Astrocyte of the spinal cord (primary cell): Measurements from ENCODE around the gene ADGRF3.
A peak's percentile ranks its signal among the peaks of the same experiment; 100 is the strongest.
"Not testable (repeated sequence)": the region's sequence is repeated elsewhere in the genome, so short reads cannot be mapped to it uniquely, and the experiment has no call there.

Experiments
- DNase-seq: peaks from one replicate; pipeline ENCODE4 v3.0.0; 2011; ENCODE audit warnings: low read depth, low spot score
- H3K4me3 ChIP-seq: 2 replicates; pipeline ENCODE4 v1.5.1; 2011; ENCODE audit warnings: low read depth, mild to moderate bottlenecking, low read length, moderate library complexity
- CTCF ChIP-seq: IDR thresholded peaks from 2 replicates; pipeline ENCODE4 v1.5.1; 2012; ENCODE audit warnings: low read depth, mild to moderate bottlenecking, low read length, inconsistent platforms
- in situ Hi-C: cut with HindIII; loops from 2 replicates; pipeline ENCODE4 v1.10.0; 2017; ENCODE audit warnings: low sequenced_read_pairs

ADGRF3 gene

GRCh38 chr2:26363323-26363722, 16.7 kb upstream of the ADGRF3 start:
- no peak for TF ChIP-seq CTCF
- peak; percentile 12 for DNase-seq
- in situ Hi-C loops: no loop called here

GRCh38 chr2:26359886-26360473, 13.4 kb upstream of the ADGRF3 start:
- DNase-seq: no peak
- in situ Hi-C loops: no loop called here
- H3K4me3 ChIP-seq: no peak overlapping the region
- TF ChIP-seq CTCF: no peak

More at GRCh38 chr2:26363323-26363722, 16.7 kb upstream of the ADGRF3 start:
- no peak overlapping the region for H3K4me3 ChIP-seq

DNA sequence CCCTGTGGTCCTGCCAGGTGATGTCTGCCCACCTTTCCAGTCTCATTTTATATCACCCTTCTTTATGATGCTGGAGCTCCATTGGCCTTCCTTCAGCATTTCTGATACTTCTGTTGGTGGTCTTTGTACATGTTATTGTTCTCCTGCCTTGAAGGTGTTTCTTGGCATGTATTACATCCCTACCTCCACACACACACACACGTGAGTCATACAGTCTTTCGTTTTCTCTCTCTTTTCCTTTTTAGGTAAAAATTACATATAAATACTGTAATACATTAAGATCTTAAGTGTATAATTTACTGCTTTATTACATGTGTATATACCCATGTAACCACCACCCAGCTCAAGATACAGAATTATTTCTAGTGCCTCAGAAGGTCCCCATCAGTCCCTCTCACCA, 10.2 kb upstream of the ADGRF3 start:
- in situ Hi-C loops: no loop called here

GRCh38 chr2:26356111-26356510, 9.5 kb upstream of the ADGRF3 start:
- in situ Hi-C loops: no loop called here
- DNase-seq: no peak
- H3K4me3 ChIP-seq: no peak overlapping the region
- no peak for TF ChIP-seq CTCF

More for the DNA sequence above, 10.2 kb upstream of the ADGRF3 start:
- DNase-seq: no peak
- H3K4me3 ChIP-seq: no peak overlapping the region
- no peak for TF ChIP-seq CTCF

GRCh38 chr2:26355038-26355995, 8.7 kb upstream of the ADGRF3 start:
- no peak overlapping the region for H3K4me3 ChIP-seq
- TF ChIP-seq CTCF: no peak
- DNase-seq: peak; percentile 93
- in situ Hi-C loops: no loop called here

DNA sequence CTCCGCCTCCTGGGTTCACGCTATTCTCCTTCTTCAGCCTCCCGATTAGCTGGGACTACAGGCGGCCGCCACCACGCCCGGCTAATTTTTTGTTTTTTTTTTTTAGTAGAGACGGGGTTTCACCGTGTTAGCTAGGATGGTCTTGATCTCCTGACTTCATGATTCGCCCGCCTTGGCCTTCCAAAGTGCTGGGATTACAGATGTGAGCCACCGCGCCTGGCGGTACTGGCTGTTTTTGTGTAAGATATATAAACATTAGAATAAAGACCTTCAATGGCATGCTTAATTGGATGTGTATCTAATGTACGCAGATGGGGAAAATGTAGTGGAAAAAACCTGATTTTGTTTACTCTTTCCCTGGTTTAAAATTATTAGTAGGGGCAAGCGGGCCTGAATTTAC, 7.9 kb upstream of the ADGRF3 start:
- DNase-seq, in situ Hi-C loops, H3K4me3 ChIP-seq: not testable (repeated sequence)

DNA sequence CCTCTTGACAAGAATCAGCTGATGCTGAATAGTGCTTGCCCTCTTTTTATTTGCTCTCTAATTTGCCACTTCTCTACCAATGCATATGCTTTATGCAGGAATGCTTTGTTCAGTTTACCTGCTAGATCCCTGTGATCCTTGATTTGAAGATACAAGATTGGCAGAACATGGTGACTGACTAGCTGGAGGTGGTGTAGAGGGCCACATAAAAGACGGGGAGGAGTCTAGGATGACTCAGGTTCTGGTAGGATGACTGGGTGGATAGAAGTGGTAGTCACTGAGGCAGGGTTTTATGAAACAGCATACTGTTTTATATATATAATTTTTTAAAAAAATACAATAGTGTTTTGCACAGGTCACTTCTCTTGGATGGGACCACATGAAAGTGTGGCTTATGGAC, 6.3 kb upstream of the ADGRF3 start:
- in situ Hi-C loops: no loop called here
- no peak for DNase-seq
- H3K4me3 ChIP-seq: no peak overlapping the region
- no peak for TF ChIP-seq CTCF
